Hepatocyte (in vitro differentiated cells): ENCODE results near the gene SIDT1.

ENCODE experiments used
- EZH2 ChIP-seq: fragments of 200-600 bp; sonication (generic); IDR thresholded peaks from 2 replicates; pipeline ENCODE4 v1.6.1; 2016; ENCODE audit warnings: antibody characterized with exemption, mild to moderate bottlenecking, borderline replicate concordance
- EZH2phosphoT487 ChIP-seq: fragments of 200-600 bp; sonication (generic); IDR thresholded peaks from one replicate; pipeline ENCODE4 v1.6.1; 2018; ENCODE audit warnings: antibody characterized with exemption, mild to moderate bottlenecking, low read depth, moderate library complexity; ENCODE audit not compliant: unreplicated experiment, severe bottlenecking
- TF ChIP-seq, protein P1 (sequence below): fragments of 200-600 bp; sonication (generic); IDR thresholded peaks from 2 replicates; pipeline ENCODE4 v1.5.1; 2016; ENCODE audit warnings: antibody characterized with exemption, mild to moderate bottlenecking; ENCODE audit not compliant: poor library complexity

DNA sequence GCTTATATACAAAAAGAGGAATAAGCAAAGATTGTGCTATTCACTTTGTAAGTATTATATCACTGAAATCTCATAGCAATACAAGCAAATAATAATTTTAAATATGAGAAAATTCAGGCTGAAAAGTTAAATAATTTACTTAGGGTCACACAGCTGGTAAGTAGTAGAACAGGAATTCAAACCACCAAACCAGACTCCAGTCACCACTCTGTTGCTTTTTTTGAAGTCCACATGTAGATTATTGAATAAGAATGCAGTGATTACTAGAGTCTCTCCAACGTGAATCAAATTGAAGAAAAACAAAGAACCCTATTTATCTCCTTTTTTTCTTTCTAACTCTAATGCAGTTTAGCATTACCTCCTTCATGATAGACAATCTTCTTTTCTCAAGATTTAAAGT is 33.3 kb upstream of the SIDT1 start:
- TF ChIP-seq EZH2 (no peak), EZH2phosphoT487 (no peak)
- TF ChIP-seq, protein P1, sequence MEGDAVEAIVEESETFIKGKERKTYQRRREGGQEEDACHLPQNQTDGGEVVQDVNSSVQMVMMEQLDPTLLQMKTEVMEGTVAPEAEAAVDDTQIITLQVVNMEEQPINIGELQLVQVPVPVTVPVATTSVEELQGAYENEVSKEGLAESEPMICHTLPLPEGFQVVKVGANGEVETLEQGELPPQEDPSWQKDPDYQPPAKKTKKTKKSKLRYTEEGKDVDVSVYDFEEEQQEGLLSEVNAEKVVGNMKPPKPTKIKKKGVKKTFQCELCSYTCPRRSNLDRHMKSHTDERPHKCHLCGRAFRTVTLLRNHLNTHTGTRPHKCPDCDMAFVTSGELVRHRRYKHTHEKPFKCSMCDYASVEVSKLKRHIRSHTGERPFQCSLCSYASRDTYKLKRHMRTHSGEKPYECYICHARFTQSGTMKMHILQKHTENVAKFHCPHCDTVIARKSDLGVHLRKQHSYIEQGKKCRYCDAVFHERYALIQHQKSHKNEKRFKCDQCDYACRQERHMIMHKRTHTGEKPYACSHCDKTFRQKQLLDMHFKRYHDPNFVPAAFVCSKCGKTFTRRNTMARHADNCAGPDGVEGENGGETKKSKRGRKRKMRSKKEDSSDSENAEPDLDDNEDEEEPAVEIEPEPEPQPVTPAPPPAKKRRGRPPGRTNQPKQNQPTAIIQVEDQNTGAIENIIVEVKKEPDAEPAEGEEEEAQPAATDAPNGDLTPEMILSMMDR = no peak
